NT2/D1 (cell line): ENCODE data around the gene CYFIP2.

Source experiments
- SUZ12 ChIP-seq: IDR thresholded peaks from 2 replicates; pipeline ENCODE4 v1.6.1; 2011; ENCODE audit not compliant: insufficient read length, insufficient read depth; ENCODE audit errors: extremely low read depth
- YY1 ChIP-seq: IDR thresholded peaks from 2 replicates; pipeline ENCODE4 v1.6.1; 2011; ENCODE audit not compliant: insufficient read length, insufficient read depth
- ZNF274 ChIP-seq: IDR thresholded peaks from 2 replicates; pipeline ENCODE4 v1.6.1; 2011; ENCODE audit warnings: mild to moderate bottlenecking, low read depth, low read length

DNA sequence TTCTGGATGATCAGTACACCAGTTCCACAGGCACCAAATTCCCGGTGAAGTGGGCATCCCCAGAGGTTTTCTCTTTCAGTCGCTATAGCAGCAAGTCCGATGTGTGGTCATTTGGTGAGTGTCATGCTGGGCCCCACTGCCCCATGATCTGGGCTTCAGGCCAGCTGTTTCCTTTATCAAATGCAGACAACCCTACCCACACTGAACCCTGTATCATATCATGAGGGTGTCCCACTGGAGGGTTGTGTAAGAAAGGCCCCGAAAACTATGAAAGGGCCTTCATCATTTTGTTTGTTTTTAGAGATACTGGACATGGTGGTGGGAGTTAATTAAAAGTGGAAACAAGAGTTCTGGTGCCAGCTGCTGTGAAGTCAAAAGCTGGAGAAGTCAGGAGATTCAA is 20.0 kb upstream of the CYFIP2 start:
- no peak for TF ChIP-seq YY1
- TF ChIP-seq SUZ12 = no peak
- no peak for TF ChIP-seq ZNF274
